ENCODE data around the gene TRIM7.
A peak's percentile ranks its signal among the peaks of the same experiment; 100 is the strongest.

The TRIM7 gene

DNA sequence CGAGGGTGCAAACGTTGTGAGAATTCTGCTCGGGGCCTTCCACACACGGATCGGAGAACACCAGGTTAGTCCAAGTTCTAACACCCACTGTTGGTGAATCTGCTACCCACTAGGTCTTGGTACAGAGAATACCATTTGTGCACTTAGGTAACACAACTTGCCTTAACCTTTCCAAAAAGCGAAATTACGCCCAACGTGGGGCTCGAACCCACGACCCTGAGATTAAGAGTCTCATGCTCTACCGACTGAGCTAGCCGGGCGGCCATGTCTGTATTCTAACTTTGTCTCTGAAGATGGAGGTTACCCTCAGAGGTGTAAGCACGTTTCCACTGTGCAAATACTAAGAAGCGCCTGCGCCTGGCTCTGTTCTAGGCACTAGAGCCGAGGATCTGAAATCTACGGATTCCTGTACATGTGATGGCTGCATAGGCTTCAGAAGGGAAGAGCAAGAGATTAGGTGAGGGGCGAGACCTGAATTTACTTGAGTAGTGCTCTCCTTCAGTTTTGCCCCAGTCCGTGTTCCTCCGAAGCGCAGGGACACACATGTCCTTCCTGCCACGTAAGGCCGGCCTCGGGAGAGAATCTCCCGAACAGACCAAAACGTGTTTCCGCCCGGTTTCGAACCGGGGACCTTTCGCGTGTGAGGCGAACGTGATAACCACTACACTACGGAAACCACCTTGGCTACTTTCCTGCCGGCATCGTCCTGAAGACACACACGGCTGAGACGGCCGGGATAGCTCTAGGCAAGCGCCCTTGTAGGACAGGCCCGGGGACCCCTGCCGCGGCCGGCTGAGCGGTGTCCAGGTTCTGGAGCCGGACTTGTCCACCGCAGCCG, 17.0 kb upstream of the TRIM7 start:
- Mint-ChIP-seq H3K27ac (peak overlapping the region; percentile 96), H3K36me3 (ENCODE audit: low read depth) (peaks cover 5% of the 10 kb centered on the region), H3K9me3 (peaks cover 6% of the 10 kb centered on the region), H3K4me3 (peak overlapping the region; percentile 98), H3K27me3 (ENCODE audit: low read depth, poor library complexity) (peaks cover 30% of the 10 kb centered on the region), H3K4me1 (peaks cover 30% of the 10 kb centered on the region)
- TF ChIP-seq, protein P1, sequence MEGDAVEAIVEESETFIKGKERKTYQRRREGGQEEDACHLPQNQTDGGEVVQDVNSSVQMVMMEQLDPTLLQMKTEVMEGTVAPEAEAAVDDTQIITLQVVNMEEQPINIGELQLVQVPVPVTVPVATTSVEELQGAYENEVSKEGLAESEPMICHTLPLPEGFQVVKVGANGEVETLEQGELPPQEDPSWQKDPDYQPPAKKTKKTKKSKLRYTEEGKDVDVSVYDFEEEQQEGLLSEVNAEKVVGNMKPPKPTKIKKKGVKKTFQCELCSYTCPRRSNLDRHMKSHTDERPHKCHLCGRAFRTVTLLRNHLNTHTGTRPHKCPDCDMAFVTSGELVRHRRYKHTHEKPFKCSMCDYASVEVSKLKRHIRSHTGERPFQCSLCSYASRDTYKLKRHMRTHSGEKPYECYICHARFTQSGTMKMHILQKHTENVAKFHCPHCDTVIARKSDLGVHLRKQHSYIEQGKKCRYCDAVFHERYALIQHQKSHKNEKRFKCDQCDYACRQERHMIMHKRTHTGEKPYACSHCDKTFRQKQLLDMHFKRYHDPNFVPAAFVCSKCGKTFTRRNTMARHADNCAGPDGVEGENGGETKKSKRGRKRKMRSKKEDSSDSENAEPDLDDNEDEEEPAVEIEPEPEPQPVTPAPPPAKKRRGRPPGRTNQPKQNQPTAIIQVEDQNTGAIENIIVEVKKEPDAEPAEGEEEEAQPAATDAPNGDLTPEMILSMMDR (IDR thresholded peaks at IDR 0.05), result no peak
- peak; percentile 97 for DNase-seq

DNA sequence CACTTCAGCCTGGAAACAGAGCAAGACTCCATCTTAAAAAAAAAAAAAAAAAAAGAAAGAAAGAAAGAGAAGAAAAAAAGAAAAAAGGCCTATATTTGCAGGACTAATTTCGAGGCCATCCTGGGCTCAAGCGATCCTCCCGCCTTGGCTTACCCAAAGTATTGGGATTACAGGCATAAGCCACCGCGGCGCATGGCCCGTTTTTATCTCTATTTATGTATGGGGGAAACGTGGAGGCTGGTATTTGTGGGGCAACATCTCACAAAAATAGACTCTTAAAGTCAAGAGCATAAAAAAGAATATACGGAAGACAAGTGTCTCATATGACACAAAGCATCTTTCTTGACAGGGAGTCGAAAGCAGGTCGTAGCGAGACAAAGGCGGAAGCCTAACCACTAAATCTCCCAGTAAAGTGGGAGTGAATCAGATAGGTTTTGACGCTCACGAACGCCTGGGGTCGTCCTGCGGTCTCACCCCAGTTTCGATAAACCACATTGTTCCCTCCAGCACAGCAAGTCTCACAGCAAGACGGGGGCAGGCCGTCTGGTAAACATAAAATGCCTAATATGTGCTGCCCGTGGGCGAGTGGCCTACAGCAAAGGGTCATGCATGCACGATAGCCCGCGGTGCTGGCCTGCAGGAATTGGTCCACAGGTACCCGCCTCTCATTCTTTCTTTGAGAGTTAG, 16.3 kb upstream of the TRIM7 start:
- Mint-ChIP-seq H3K27me3 (ENCODE audit: low read depth, poor library complexity) (peaks cover 37% of the 10 kb centered on the region), H3K36me3 (ENCODE audit: low read depth) (peaks cover 5% of the 10 kb centered on the region), H3K9me3 (peaks cover 6% of the 10 kb centered on the region), H3K27ac (no peak overlapping the region), H3K4me3 (peak overlapping the region; percentile 98), H3K4me1 (peaks cover 33% of the 10 kb centered on the region)
- no peak for DNase-seq
- TF ChIP-seq, protein P1 (IDR thresholded peaks at IDR 0.05), result no peak

DNA sequence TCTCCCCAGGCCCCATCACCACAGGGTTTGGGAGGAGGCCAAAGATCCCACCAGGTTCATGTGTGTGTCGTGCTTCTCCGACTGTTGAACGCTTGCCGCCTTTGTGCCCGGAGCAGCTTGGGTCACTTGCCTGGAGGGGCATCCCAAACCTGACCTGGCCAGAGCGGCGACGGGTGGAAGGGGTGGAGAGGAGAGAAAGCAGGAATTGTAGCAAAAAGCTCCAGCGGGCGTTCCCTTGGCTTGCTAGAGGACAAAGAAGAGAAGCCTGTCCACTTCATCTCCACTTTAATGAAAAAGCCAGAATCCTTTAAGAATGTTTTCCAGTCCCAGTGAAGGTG, 15.2 kb upstream of the TRIM7 start:
- Mint-ChIP-seq H3K4me3 (peak overlapping the region; percentile 72), H3K36me3 (ENCODE audit: low read depth) (peaks cover 5% of the 10 kb centered on the region), H3K27ac (no peak overlapping the region), H3K27me3 (ENCODE audit: low read depth, poor library complexity) (peaks cover 42% of the 10 kb centered on the region), H3K4me1 (peaks cover 28% of the 10 kb centered on the region), H3K9me3 (peaks cover 6% of the 10 kb centered on the region)
- TF ChIP-seq, protein P1 (IDR thresholded peaks at IDR 0.05), result no peak
- no peak for DNase-seq

DNA sequence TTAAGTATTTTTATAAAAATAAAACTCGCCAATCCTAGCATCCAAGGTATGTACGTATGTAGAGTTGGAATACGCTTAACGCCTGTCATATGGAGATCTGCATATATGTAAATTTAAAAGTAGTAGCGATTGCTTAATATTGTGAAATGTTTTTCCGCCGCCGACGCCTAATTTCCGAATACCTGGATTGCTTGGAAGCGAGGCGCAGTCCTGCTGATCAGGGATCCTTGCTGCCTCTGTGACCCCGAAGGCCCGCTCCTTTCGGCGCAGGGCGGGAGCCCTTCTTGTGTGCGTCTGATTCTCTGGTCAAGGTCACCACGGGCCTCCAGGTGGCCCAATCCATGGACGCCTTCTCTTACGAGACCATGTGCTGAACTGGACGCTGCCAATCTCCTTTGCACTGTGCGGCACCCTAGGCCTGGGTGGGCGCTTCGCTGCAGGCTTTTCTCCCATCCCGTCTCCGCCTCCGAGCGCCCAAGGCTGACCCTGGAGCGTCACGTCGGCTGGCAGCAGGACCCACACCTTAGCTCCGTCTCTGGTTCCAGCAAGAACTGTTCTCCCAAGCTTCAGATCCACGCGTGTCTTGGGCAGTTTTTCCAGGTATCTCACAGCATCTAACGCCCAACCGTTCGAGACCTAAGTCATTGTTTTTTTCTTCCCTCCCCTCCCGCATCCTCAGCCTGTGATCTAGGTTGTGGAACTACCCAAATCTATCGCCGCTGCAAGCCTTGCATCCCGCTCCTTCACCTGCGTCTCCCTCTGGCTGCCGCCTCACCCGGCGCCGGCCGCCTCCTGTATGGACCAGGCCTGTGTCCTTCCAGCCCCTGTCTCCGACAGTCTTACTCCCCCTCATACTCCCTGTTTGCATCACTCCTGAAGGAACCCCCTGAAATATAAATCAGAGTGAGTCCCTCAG, 14.5 kb upstream of the TRIM7 start:
- peaks cover 21% of the 10 kb centered on the region for H3K4me1 Mint-ChIP-seq
- no peak overlapping the region for H3K27ac Mint-ChIP-seq
- H3K36me3 Mint-ChIP-seq (ENCODE audit: low read depth), result peaks cover 2% of the 10 kb centered on the region

DNA sequence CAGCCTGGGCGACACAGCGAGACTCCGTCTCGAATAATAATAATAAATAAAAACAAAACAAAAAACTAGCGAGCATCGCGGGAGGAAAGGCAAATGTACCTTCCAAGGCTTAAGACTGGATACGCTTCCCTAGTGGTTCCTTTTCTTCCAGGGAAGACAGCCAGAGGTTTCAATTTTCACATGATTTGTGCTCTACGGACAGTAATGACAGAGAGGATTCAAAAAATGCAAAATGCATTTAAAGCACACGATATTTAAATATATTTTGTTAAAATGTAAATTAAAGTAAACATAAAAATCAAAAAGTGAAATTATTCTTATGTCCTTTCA, 13.8 kb upstream of the TRIM7 start:
- DNase-seq, result no peak
- Mint-ChIP-seq H3K36me3 (ENCODE audit: low read depth) (no peaks in the 10 kb centered on the region), H3K27ac (no peak overlapping the region), H3K9me3 (peaks cover 6% of the 10 kb centered on the region), H3K27me3 (ENCODE audit: low read depth, poor library complexity) (peaks cover 52% of the 10 kb centered on the region), H3K4me1 (peaks cover 15% of the 10 kb centered on the region), H3K4me3 (peak overlapping the region; percentile 88)
- TF ChIP-seq, protein P1 (IDR thresholded peaks at IDR 0.05), result no peak

More for the DNA sequence above, 14.5 kb upstream of the TRIM7 start:
- Mint-ChIP-seq H3K9me3 (peaks cover 6% of the 10 kb centered on the region), H3K4me3 (peak overlapping the region; percentile 72), H3K27me3 (ENCODE audit: low read depth, poor library complexity) (peaks cover 44% of the 10 kb centered on the region)
- TF ChIP-seq, protein P1 (IDR thresholded peaks at IDR 0.05), result no peak
- no peak for DNase-seq

Data from nephron progenitor cell (in vitro differentiated cells).